Type B pancreatic cell (in vitro differentiated cells): ENCODE measurements around the gene FXYD7. TPM values are rescaled to one million over a fixed set of nuclear protein-coding genes. Genes with fewer than 3 reads are reported as not detected.
A peak's percentile ranks its signal among the peaks of the same experiment; 100 is the strongest.

Experiments
- DNase-seq: peaks from one replicate; pipeline ENCODE4 v3.0.0; 2021; ENCODE audit warnings: mixed read lengths; ENCODE audit not compliant: unreplicated experiment; ENCODE audit errors: extremely low spot score
- H3K27ac Mint-ChIP-seq: 2 replicates; pipeline ENCODE4 v1.8.0; 2021; ENCODE audit warnings: mild to moderate bottlenecking, mixed read lengths
- H3K27me3 Mint-ChIP-seq: 2 replicates; pipeline ENCODE4 v1.8.0; 2021; ENCODE audit warnings: mixed read lengths
- H3K36me3 Mint-ChIP-seq: 2 replicates; pipeline ENCODE4 v1.8.0; 2021; ENCODE audit warnings: mixed read lengths
- H3K4me1 Mint-ChIP-seq: one replicate; pipeline ENCODE4 v1.8.0; 2021; ENCODE audit warnings: mixed read lengths; ENCODE audit not compliant: unreplicated experiment
- H3K4me3 Mint-ChIP-seq: 2 replicates; pipeline ENCODE4 v1.8.0; 2021; ENCODE audit warnings: mild to moderate bottlenecking, mixed read lengths
- H3K9me3 Mint-ChIP-seq: 2 replicates; pipeline ENCODE4 v1.8.0; 2021; ENCODE audit warnings: mixed read lengths
- total RNA-seq: library from RNA; stranded (reverse); gene quantifications from 2 replicates; pipeline ENCODE4 v1.2.1, GENCODE V29; 2021; ENCODE audit warnings: low replicate concordance
- TF ChIP-seq, protein P1 (sequence below): fragments of 200-600 bp; sonication (generic); conservative IDR thresholded peaks from 2 replicates; pipeline ENCODE4 v1.5.0; 2021; ENCODE audit warnings: antibody characterized with exemption, mild to moderate bottlenecking

The FXYD7 gene
- total RNA-seq, 1 donor from 2014 or later: 1.5 TPM

GRCh38 chr19:35122687-35123551 lies 20.1 kb upstream of the FXYD7 start:
- Mint-ChIP-seq H3K4me1 (peaks cover 28% of the 10 kb centered on the region), H3K9me3 (no peaks in the 10 kb centered on the region), H3K27me3 (no peaks in the 10 kb centered on the region), H3K4me3 (no peak overlapping the region), H3K36me3 (no peaks in the 10 kb centered on the region), H3K27ac (peak overlapping the region; percentile 3)
- TF ChIP-seq, protein P1, sequence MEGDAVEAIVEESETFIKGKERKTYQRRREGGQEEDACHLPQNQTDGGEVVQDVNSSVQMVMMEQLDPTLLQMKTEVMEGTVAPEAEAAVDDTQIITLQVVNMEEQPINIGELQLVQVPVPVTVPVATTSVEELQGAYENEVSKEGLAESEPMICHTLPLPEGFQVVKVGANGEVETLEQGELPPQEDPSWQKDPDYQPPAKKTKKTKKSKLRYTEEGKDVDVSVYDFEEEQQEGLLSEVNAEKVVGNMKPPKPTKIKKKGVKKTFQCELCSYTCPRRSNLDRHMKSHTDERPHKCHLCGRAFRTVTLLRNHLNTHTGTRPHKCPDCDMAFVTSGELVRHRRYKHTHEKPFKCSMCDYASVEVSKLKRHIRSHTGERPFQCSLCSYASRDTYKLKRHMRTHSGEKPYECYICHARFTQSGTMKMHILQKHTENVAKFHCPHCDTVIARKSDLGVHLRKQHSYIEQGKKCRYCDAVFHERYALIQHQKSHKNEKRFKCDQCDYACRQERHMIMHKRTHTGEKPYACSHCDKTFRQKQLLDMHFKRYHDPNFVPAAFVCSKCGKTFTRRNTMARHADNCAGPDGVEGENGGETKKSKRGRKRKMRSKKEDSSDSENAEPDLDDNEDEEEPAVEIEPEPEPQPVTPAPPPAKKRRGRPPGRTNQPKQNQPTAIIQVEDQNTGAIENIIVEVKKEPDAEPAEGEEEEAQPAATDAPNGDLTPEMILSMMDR: no peak
- DNase-seq: no peak

DNA sequence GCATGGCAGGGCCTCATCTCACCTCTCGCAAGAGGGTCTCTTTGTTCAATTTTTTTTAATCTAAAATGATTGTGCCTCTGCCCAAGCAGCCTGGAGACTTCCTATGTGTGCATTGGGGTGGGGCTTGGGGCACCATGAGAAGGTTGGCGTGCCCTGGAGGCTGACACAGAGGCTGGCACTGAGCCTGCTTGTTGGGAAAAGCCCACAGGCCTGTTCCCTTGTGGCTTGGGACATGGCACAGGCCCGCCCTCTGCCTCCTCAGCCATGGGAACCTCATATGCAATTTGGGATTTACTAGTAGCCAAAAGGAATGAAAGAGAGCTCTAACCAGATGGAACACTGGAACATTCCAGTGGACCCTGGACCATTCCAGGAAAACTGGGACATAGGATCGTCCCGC lies 19.5 kb upstream of the FXYD7 start:
- no peak overlapping the region for H3K4me3 Mint-ChIP-seq

GRCh38 chr19:35124098-35125060 lies 18.7 kb upstream of the FXYD7 start:
- H3K36me3 Mint-ChIP-seq: no peaks in the 10 kb centered on the region
- H3K9me3 Mint-ChIP-seq: no peaks in the 10 kb centered on the region
- DNase-seq: no peak
- H3K4me3 Mint-ChIP-seq: peak overlapping the region; percentile 35
- TF ChIP-seq, protein P1: no peak
- peaks cover 28% of the 10 kb centered on the region for H3K4me1 Mint-ChIP-seq
- H3K27me3 Mint-ChIP-seq: no peaks in the 10 kb centered on the region
- peak overlapping the region; percentile 3 for H3K27ac Mint-ChIP-seq

More for the DNA sequence above, 19.5 kb upstream of the FXYD7 start:
- peaks cover 28% of the 10 kb centered on the region for H3K4me1 Mint-ChIP-seq
- H3K9me3 Mint-ChIP-seq: no peaks in the 10 kb centered on the region
- DNase-seq: no peak
- TF ChIP-seq, protein P1: no peak
- H3K36me3 Mint-ChIP-seq: no peaks in the 10 kb centered on the region
- peak overlapping the region; percentile 3 for H3K27ac Mint-ChIP-seq
- no peaks in the 10 kb centered on the region for H3K27me3 Mint-ChIP-seq

- TF ChIP-seq, protein P1: no peak
- H3K27me3 Mint-ChIP-seq: no peaks in the 10 kb centered on the region
- no peaks in the 10 kb centered on the region for H3K9me3 Mint-ChIP-seq
- no peak overlapping the region for H3K4me3 Mint-ChIP-seq
- H3K4me1 Mint-ChIP-seq: peaks cover 35% of the 10 kb centered on the region
- DNase-seq: no peak
- H3K27ac Mint-ChIP-seq: peak overlapping the region; percentile 86
- no peaks in the 10 kb centered on the region for H3K36me3 Mint-ChIP-seq
These were observed 17.8 kb upstream of the FXYD7 start for GRCh38 chr19:35125270-35125717.

GRCh38 chr19:35125749-35126623 lies 17.1 kb upstream of the FXYD7 start:
- no peaks in the 10 kb centered on the region for H3K27me3 Mint-ChIP-seq
- H3K4me1 Mint-ChIP-seq: peaks cover 34% of the 10 kb centered on the region
- TF ChIP-seq, protein P1: no peak
- peak overlapping the region; percentile 86 for H3K27ac Mint-ChIP-seq
- no peak for DNase-seq
- H3K36me3 Mint-ChIP-seq: no peaks in the 10 kb centered on the region
- no peak overlapping the region for H3K4me3 Mint-ChIP-seq
- H3K9me3 Mint-ChIP-seq: no peaks in the 10 kb centered on the region
